Activated T-helper 1 cell treated with Interleukin-2 at 50 U/mL for 16 hours (primary cell): Measurements from ENCODE around the gene MAD1L1.
"Not testable (repeated sequence)": the region's sequence is repeated elsewhere in the genome, so short reads cannot be mapped to it uniquely, and the experiment has no call there.

ENCODE experiments used
- DNase-seq: peaks from one replicate; pipeline ENCODE4 v3.0.0-alpha.2; 2020; ENCODE audit warnings: low read depth

MAD1L1 gene

GRCh38 chr7:1838911-1839531, 393.7 kb downstream of the MAD1L1 start:
- DNase-seq = not testable (repeated sequence)

DNA sequence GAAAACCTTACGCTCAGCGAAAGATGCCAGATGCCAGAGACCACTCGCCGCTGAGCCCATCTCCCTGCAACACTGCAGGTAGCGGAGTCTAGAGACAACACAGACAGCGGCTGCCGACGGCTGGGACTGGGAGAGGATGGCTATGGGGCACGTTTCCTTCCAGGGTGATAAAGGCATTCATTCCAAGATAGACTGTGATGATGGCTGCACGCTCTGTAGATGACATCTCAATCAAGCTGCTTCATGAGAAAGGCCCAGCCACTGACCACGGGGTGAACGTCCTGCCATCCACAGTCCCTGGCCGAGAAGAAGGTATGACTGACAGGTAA, 394.2 kb downstream of the MAD1L1 start:
- DNase-seq = not testable (repeated sequence)

DNA sequence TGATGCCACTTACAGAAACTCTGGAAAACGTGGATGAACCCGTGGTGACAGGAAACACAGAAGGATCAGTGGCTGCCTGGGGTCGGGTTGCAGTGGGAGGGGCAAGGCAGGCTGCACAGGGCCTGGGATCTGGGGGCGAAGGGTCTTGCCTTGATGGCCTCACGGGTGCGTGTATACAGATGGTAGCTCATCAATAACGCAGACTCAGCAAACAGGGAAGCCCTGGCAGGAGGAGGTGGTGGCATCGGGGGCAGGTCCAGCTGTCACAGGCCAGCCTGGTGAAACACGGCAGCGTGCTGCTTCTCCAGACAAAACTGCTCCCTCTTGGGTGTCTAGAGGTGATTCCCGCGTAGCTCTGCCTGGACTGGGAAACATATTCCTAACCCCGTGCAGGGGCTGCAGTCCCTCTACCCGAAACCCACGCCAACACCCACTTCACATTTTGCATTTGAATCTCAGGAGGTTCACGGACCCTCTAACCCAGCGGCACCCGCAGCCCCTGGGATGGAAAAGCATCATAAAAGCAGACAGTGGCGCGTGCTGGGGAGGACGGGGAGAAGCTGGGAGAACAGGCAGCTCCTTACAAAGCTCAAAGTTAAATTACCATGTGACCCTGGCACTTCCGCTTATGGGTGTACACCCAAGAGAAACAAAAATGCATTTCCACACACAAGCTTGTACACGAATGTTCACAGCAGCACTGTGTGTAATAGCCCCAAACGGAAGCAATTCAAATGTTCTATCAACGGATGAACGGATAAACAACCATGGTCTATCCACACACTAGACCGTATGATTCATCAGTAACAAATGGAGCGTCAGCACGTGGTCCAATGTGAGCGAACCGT, 394.8 kb downstream of the MAD1L1 start:
- not testable (repeated sequence) for DNase-seq

DNA sequence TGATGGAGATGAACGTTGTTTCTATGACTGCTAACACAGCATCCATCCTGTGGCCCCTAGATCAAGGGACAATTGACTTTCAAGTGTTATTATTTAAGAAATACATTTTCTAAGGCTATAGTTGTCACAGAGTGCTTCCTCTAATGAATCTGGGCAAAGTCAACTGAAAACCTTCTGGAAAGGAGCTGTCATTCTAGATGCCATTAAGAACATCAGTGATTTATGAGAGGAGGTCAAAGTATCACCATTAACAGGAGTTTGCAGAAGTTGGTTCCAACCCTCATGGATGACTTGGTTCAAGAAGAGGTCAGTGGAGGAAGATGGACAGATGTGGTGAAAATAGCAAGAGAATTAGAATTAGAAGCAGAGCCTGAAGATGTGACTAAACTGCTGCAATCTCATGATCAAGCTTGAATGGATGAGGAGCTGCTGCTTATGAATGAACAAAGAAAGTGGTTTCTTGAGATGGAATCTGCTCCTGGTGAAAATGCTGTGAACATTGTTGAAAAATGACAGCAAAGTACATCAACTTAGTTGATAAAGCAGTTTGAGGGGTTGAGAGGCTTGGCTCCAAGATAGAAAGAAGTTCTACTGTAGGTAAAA, 400.7 kb downstream of the MAD1L1 start:
- not testable (repeated sequence) for DNase-seq

DNA sequence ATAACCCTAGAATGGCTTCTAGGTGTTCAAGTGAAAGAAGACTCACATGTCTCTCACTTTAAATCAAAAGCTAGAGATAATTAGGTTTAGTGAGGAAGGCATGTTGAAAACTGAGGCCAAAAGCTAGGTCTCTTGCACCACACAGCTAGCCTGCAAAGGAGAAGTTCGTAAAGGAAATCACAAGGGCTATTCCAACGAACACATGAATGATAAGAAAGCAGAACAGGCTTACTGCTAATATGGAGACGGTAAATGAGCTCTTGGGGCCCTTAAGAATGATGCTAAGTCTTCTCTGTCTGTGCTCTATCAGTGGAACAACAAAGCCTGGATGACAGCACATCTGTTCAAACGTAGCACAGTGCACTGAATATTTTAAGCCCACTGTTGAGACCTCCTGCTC, 401.3 kb downstream of the MAD1L1 start:
- DNase-seq = not testable (repeated sequence)

DNA sequence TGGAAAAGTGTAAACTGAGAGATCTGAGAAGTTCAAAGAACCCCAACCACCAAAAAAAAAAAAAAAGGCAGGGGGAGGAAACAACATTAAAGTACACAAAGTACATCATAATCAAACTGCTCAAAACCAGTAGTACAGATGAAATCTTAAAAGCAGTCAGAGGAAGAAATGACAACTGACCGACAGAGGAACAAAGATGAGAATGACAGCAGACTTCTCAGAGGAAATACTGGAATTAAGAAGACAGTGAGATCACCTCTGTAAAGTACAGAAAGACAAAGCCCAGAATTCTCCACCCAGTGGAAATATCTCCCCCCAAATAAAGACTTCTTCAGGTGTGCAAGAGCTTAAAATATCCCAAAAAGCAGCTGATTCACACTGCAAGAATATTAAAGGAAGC, 403.1 kb downstream of the MAD1L1 start:
- DNase-seq = not testable (repeated sequence)

GRCh38 chr7:1829111-1829510, 403.6 kb downstream of the MAD1L1 start:
- DNase-seq = no peak

- DNase-seq = not testable (repeated sequence)
These were observed 404.6 kb downstream of the MAD1L1 start for GRCh38 chr7:1828170-1828569.

GRCh38 chr7:1827521-1827981, 405.2 kb downstream of the MAD1L1 start:
- DNase-seq = not testable (repeated sequence)

GRCh38 chr7:1826931-1827330, 405.8 kb downstream of the MAD1L1 start:
- not testable (repeated sequence) for DNase-seq

GRCh38 chr7:1825897-1826741, 406.6 kb downstream of the MAD1L1 start:
- no peak for DNase-seq

DNA sequence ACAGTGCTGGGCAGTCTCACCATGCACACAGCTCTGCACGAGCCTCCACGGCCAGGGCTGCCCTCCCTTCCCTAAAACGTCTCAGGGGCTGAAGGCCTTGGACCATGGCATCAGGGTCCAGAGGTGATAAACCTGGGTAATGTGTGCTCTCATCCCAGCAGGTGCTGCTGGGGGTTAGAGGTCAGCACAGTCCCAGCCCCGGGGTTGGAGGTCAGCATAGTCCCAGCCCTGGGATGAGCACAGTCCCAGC, 407.2 kb downstream of the MAD1L1 start:
- not testable (repeated sequence) for DNase-seq

- DNase-seq = not testable (repeated sequence)
These were observed 407.7 kb downstream of the MAD1L1 start for GRCh38 chr7:1824882-1825646.

DNA sequence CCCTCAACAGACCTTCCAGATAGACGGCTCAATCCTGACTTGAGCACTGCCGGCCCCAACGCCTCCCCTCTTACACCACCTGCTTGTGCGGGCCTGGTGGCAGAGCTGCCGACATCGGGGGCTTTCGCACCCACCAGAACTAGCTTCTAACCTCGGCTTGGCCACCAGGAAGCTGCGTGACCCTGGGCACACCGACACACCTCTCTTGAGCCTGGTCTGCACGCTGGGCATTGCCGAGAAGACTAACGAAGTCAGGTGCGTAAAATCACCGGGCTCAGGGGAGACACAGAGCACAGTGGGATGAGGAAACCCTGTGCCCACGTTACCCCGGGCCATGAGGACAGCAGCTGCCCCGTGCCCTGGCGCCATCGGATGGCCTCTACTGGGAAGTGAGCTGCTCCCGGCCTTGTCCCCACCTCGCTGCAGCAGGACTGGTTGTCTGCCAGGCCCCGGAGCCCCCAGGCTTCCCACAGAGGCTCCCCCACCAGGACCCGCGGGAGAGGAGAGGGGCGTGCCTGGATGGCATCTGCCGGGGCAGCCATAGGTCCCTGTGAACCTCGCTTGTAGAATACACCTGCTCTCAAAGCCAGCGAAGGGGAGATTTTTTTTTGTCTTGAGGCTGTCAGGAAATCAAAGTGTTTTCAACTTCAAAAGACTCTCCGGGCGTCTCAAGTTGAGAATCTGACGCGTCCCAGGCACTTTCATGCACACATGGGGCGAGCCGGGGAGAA, 408.4 kb downstream of the MAD1L1 start:
- not testable (repeated sequence) for DNase-seq

DNA sequence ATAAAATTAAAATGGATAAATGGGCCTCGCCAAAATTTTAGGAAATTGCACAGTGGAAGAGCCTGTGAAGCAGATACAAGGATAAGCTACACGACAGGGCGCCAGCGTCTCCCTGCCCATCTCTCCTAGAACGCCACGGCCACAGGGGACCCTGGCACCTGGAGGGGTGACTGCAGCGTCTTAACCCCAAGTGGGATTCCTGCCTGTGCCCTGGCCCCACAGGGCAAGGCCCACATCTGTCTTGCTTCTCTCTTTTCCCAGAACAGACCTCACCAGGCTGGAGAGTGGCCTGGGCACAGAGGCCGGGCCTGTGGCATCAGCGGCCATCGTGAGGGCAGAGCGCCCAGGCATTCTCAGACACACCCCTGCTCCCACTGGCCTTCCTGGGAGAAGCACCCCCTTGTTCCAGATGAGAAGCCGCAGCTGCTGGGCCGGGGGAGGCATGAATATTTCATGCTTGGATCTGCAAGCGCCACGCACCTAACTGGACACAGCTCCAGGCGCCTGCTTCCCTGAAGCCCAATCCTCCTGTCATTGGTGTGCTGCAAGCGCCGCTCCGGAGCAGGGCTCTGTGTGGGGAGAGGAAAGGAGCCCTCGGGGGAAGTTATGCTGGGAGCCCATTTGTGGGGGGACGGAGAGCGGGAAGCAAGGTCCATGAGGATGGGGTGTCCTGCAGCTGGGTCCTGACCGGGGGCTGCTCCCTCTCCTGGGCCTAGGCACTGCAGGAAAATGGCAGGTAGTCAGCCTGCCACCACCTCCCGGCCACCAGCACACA, 409.2 kb downstream of the MAD1L1 start:
- DNase-seq = no peak

- no peak for DNase-seq
These were observed 413.4 kb downstream of the MAD1L1 start for GRCh38 chr7:1819259-1819841.

GRCh38 chr7:1818575-1819258, 414.0 kb downstream of the MAD1L1 start:
- DNase-seq = no peak

DNA sequence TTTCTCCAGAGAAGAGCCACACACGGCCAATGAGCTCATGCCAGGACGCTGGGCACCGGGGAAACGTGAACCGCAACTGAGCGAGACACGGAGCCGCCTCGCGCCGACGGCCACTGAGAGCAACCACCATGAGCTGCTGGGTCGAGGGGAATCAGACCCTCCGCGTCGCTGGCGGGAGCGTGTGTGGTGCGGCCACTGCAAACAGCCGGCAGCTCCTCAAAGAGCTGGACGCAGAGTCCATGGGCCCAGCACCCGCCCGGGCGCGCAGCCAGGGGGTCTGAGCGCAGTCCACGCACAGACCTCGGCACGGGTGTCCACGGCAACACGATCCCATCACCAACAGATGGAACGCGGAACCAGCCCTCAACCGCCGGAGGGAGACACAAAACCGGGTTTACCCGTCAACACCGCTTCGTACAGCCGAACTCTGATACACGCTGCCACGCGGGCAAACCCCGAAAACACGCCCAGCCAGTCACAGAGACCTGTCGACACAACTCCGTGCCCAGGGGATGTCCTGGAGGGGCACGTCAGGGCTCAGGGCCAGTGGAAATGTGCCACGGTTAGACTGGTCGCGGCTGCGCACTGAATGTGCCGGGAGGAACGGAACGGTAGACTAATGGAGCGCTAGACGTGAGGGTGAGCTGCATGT, 415.6 kb downstream of the MAD1L1 start:
- no peak for DNase-seq

GRCh38 chr7:1816451-1816850, 416.3 kb downstream of the MAD1L1 start:
- DNase-seq = not testable (repeated sequence)
